ENCODE measurements around the gene CREB5.
"Not testable (repeated sequence)": the region's sequence is repeated elsewhere in the genome, so short reads cannot be mapped to it uniquely, and the experiment has no call there.

CREB5 gene

DNA sequence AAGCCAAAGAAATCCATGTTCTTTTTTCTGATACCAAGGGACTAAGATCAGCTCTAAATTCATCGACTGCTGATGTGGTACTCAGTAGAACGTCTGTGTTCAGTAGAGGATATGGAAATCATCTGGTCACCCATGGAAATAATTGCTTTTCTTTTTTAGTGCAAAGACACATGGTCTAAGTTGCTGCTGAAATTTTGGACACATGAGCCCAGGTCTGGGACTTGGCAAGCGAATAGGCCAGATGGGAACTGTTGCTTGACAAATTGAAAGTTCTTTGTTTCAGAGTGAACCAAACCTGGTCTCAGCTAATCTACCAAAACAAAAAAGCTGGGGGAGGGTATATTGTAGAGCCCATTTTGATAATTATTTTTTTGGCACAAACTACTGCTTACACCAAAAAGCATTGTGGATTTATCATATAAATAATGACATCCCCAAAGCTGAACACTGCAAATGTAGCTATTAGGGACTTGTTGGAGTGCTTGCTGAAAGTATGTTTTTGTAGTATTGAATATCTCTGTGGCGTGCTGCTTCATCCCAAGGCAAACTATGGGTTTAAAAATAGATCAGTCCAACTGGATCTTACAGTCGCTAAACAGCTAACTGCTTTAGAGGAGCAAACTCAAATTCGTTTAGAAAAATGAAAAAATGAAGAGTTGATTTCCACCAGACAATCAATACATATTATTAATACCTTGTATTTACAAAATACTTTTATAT lies 401.1 kb downstream of the CREB5 start:
- no peak for DNase-seq (ENCODE audit: low spot score)

DNA sequence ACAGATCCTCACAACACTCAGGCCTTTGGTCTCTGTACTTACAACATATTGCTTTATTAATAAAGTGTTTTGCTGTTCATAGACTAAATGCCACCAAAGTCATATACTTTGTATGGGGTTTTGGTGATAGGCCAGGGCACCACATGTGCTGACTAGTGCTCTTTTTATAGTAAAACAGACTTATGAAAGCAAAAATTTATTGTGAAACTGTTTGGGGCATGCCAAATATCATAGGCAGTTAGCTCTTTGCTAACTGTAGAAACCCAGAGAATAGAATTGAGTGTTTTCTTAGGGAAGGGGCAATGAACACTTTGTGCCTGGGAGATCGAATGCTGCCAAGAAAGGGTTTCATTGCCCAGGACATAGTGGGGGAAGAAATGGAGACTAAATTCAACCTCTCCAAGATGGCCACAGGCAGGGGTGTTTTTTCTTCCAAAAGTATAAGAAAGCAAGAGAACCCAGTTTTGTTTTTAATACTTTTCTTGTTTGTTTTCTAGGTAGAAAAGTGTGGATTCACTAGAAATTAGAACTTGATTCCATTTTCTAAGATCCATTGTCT lies 403.1 kb downstream of the CREB5 start:
- no peak for DNase-seq (ENCODE audit: low spot score)

GRCh38 chr7:28815928-28816373 lies 403.6 kb downstream of the CREB5 start:
- DNase-seq (ENCODE audit: low spot score), result no peak

DNA sequence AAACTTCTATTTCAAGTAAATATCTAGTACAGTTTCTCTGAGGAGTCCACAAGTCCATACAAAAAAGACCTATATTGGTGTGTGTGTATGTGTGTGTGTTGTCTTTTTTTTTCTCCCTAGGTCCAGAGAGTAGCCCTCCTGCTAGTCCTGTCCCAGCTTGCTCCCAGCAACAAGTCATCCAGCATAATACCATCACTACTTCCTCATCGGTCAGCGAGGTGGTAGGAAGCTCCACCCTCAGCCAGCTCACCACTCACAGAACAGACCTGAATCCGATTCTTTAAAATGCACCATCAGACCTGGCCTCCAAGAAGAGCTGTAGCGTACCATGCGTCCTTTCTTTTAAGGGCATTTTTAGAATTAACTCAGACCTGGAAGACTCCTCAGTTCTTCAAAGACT lies 406.7 kb downstream of the CREB5 start:
- no peak for DNase-seq (ENCODE audit: low spot score)

DNA sequence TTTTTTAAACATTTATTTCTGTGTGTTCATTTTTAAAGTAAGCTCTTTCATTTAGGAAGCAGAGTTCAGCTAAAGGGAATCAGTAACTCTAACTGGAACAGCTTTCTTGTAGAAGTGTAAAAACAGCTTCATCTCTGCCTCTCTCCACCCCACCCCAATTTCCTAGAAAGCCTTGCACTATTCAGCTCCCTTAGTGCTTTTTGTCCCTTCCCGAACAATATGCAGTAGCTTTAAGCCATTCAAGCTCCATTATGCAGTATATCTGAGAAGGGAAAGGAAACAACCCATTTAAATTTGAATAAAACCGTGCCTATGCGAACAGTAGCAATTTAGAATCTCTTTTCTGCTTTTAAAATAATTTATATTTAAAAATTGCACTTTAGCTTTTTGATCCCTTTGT lies 411.3 kb downstream of the CREB5 start:
- no peak for DNase-seq (ENCODE audit: low spot score)

- not testable (repeated sequence) for DNase-seq (ENCODE audit: low spot score)
These were observed 413.6 kb downstream of the CREB5 start for GRCh38 chr7:28825817-28826448.

DNA sequence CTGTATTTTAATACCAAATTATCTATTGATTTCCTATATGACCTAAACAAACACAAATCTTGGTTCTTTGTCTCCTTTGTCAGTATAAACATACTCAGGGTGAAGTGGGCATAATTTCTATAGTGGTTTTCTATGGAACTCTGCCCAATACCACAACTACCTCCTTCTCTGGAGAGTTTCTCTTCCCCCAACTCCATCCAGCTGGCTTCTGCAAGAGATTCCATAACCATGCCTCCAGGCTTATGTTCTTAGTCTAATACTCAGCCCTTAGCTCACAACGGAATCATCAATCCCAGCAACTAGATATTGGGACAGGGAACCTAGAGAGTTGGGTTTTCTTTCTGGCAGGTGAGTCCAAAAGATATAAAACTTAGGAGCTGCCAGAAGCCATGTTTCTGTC lies 418.5 kb downstream of the CREB5 start:
- DNase-seq (ENCODE audit: low spot score), result no peak

GRCh38 chr7:28832669-28833068 lies 420.4 kb downstream of the CREB5 start:
- no peak for DNase-seq (ENCODE audit: low spot score)

- DNase-seq (ENCODE audit: low spot score), result no peak
These were observed 423.5 kb downstream of the CREB5 start for GRCh38 chr7:28835800-28836199.

DNA sequence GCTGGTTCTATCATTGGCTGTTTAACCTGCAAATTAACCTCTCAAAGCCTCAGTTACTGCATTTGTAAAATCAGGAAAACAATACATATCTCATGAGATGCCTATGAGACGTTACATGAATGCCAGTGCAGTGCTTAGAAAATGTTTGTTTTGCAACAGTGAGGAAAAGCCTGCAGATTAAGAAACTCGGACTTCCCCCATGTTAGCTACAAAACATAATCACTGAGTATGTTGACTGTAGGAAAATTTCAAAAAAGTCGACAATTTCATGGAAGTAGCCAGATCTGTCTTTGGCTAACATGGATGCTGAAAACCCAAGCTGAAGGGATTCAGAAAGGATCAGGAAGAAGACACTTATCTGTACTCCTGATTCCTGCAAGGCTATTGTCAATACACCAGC lies 424.4 kb downstream of the CREB5 start:
- DNase-seq (ENCODE audit: low spot score), result no peak

- no peak for DNase-seq (ENCODE audit: low spot score)
These were observed 424.9 kb downstream of the CREB5 start for GRCh38 chr7:28837216-28837615.

- no peak for DNase-seq (ENCODE audit: low spot score)
These were observed 428.3 kb downstream of the CREB5 start for GRCh38 chr7:28840592-28840995.

DNA sequence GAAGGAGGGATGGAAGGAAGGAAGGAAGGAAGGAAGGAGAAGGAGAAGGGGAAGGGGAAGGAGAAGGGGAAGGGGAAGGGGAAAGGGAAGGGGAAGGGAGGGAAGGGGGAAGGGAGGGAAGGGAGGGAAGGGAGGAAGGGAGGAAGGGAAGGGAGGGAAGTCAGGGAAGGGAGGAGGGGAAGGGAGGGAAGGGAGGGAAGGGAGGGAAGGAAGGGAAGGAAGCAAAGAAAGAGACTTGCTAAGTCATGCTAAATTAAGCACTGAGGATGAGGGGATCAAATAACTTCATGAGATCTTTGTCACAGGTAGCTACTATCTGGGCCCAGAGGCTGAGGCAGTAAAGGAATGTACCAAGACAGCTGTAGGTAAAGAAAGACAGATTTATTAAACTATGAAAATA lies 429.4 kb downstream of the CREB5 start:
- no peak for DNase-seq (ENCODE audit: low spot score)

DNA sequence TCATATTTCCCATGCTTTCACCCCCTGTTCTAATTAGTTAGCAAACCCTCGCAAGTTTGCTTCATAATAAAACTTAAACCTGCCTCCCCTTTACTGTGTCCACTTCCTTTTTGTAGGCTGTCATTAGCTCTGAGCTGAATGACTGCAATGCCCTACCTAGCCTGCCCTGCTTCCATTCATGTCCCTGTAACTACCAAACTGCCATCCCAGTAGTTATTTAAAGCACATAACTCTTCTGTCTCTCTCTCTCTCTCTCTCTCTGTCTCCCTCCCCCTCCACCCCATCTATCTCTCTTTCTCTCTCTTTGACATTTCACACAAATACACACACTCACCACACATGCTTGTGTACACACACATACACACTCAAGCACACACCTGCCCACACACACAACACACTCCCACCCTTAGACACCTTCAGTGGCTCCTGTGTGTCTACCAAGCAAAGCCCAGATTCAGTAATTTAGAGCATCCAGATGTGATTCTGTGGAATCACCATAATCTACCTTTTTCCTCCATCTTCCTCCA lies 430.5 kb downstream of the CREB5 start:
- DNase-seq (ENCODE audit: low spot score), result no peak

DNA sequence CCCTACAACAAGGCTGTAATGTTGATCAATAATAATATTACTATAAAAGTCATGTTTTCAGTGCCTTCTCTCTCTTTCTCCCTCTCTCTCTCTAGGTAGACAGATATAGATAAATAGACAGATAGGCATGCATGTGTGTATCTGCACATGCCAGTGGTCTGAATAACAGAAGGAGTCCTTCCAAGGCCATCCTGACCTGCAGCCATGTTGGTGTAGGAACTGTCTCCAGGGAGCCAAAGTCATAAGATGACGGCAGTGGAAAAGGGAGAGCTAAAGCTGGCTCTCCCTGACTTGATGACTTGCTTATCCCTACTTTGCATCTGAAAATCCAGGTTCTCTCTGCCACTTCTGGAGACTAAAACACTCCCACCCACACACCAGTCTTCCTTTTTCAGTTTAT lies 432.8 kb downstream of the CREB5 start:
- no peak for DNase-seq (ENCODE audit: low spot score)

GRCh38 chr7:28847176-28847575 lies 434.9 kb downstream of the CREB5 start:
- no peak for DNase-seq (ENCODE audit: low spot score)

DNA sequence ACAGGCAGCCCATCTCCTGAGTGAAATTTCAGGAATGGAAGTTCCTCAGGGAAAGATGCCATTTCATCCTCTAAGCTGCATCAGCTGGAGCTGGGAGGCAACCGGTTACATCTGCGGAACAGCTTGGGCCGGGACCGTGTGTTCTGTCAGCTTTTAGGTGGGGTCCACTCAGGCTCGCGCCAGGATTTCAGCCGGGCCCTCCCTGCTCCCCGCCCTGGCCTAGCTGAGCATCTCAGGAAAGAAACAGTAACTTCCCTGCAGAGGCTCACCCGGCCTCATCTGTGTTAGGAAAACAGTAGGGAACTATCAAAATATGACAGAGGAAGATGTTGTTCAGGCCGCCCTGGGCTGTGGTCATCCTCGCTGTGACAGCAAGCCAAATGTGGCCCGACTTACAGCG lies 435.4 kb downstream of the CREB5 start:
- DNase-seq (ENCODE audit: low spot score), result no peak

- DNase-seq (ENCODE audit: low spot score), result no peak
These were observed 436.6 kb downstream of the CREB5 start for GRCh38 chr7:28848906-28849305.

DNA sequence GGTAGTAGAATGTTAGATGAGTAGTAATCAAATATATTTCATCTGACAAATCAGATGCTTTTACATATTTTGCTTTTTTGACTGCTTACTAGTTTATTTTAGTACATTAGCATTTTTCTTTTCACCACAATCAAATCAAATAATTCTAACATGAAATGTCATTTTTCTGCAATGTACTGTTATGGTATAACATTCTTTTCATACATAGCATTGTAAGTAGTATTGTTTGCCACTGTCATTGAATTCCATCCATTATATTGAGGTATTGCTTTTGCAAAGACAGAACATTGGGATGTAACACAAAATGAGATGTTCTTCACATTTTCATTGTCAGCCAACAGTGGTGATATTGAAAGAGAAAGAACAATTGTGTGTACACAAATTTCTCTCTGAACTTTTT lies 438.4 kb downstream of the CREB5 start:
- DNase-seq (ENCODE audit: low spot score), result no peak

- DNase-seq (ENCODE audit: low spot score), result no peak
These were observed 440.8 kb downstream of the CREB5 start for GRCh38 chr7:28853150-28853549.

- peak; percentile 32 for DNase-seq (ENCODE audit: low spot score)
These were observed 441.8 kb downstream of the CREB5 start for GRCh38 chr7:28853834-28854749.

GRCh38 chr7:28854750-28855074 lies 442.4 kb downstream of the CREB5 start:
- no peak for DNase-seq (ENCODE audit: low spot score)

Measured in hematopoietic multipotent progenitor cell treated with erythropoietin and hydrocortisone succinate and interleukin-3 and kit ligand, for 17 days (in vitro differentiated cells).